AG04450 (cell line): ENCODE results near the gene NUDT3. TPM values are rescaled to one million over a fixed set of nuclear protein-coding genes. Genes with fewer than 3 reads are reported as not detected.

Experiments used
- CTCF ChIA-PET: fragments of 300-600, 350-600 bp; formaldehyde crosslinking; extraction: SDS; loops from one replicate; lab custom pipeline; 2022; ENCODE audit warnings: antibody characterized with exemption, inconsistent platforms; lab: Charles Lee
- POLR2A ChIA-PET: fragments of 350-600 bp; formaldehyde crosslinking; extraction: SDS; loops from one replicate; lab custom pipeline; 2021; ENCODE audit warnings: antibody characterized with exemption, inconsistent platforms; lab: Yijun Ruan, JAX
- DNase-seq: peaks from one replicate; pipeline ENCODE4 v3.0.0-alpha.2; 2011; ENCODE audit warnings: low read depth, low spot score
- H3K27ac ChIP-seq: one replicate; pipeline ENCODE4 v1.5.1; 2012; ENCODE audit warnings: low read depth, low read length, control low read depth
- H3K27me3 ChIP-seq: one replicate; pipeline ENCODE4 v1.6.0; 2012; ENCODE audit warnings: low read length; ENCODE audit not compliant: control insufficient read depth, insufficient read depth
- H3K4me3 ChIP-seq: 2 replicates; pipeline ENCODE4 v1.5.1; 2011; ENCODE audit warnings: mild to moderate bottlenecking, low read depth, low read length, control low read depth
- H3K9me3 ChIP-seq: 2 replicates; pipeline ENCODE4 v1.5.1; 2012; ENCODE audit warnings: low read length; ENCODE audit not compliant: control insufficient read depth, insufficient read depth
- CTCF ChIP-seq: IDR thresholded peaks from 2 replicates; pipeline ENCODE4 v1.5.1; 2011; ENCODE audit warnings: low read depth, low read length, control low read depth, inconsistent platforms
- polyA plus RNA-seq: library from polyadenylated mRNA; depleted of rRNA; stranded (reverse); fragments of >200 nt; gene quantifications from 2 replicates; pipeline ENCODE4 v1.2.3, GENCODE V29; 2011

NUDT3 gene
- polyA plus RNA-seq, 1 experiment = 26.7 TPM

GRCh38 chr6:34349211-34349610, 43.3 kb downstream of the NUDT3 start:
- no peak for TF ChIP-seq CTCF
- H3K9me3 ChIP-seq = no peaks in the 10 kb centered on the region

GRCh38 chr6:34347303-34347702, 45.2 kb downstream of the NUDT3 start:
- ChIA-PET CTCF (no interaction called here), POLR2A (interaction anchor here (0.6 kb wide), 1 partner anchor 21 kb away, joined by 3 read pairs; no protein-coding TSS in a partner anchor)
- Histone ChIP-seq H3K9me3 (no peaks in the 10 kb centered on the region), H3K27me3 (no peaks in the 10 kb centered on the region), H3K4me3 (no peak overlapping the region), H3K27ac (no peak overlapping the region)
- TF ChIP-seq CTCF = no peak
- no peak for DNase-seq

More at GRCh38 chr6:34349211-34349610, 43.3 kb downstream of the NUDT3 start:
- POLR2A ChIA-PET = interaction anchor here (0.5 kb wide), 1 partner anchor 23 kb away, joined by 4 read pairs; no protein-coding TSS in a partner anchor
- CTCF ChIA-PET = no interaction called here
- Histone ChIP-seq H3K4me3 (no peak overlapping the region), H3K27me3 (no peaks in the 10 kb centered on the region), H3K27ac (no peak overlapping the region)
- no peak for DNase-seq

GRCh38 chr6:34346175-34347119, 46.0 kb downstream of the NUDT3 start:
- ChIA-PET CTCF (no interaction called here), POLR2A (interaction anchor here (0.6 kb wide), 1 partner anchor 20 kb away, joined by 3 read pairs; no protein-coding TSS in a partner anchor)
- DNase-seq = no peak
- Histone ChIP-seq H3K27ac (no peak overlapping the region), H3K9me3 (no peaks in the 10 kb centered on the region), H3K27me3 (no peaks in the 10 kb centered on the region), H3K4me3 (no peak overlapping the region)
- no peak for TF ChIP-seq CTCF

- H3K27ac ChIP-seq = no peak overlapping the region
- no peak for TF ChIP-seq CTCF
- no peak overlapping the region for H3K4me3 ChIP-seq
- CTCF ChIA-PET = interaction anchor here (1.1 kb wide), 1 partner anchor 48 kb away, joined by 4 read pairs; no protein-coding TSS in a partner anchor
- no peaks in the 10 kb centered on the region for H3K27me3 ChIP-seq
- no peaks in the 10 kb centered on the region for H3K9me3 ChIP-seq
- POLR2A ChIA-PET = no interaction called here
- no peak for DNase-seq
Observed at GRCh38 chr6:34343806-34344205, 48.7 kb downstream of the NUDT3 start.

GRCh38 chr6:34342247-34342646, 50.2 kb downstream of the NUDT3 start:
- POLR2A ChIA-PET = interaction anchor here (1.3 kb wide), 1 partner anchor 42 kb away, joined by 5 read pairs; no protein-coding TSS in a partner anchor
- DNase-seq = no peak
- H3K27me3 ChIP-seq = no peaks in the 10 kb centered on the region
- H3K4me3 ChIP-seq = no peak overlapping the region
- no peak overlapping the region for H3K27ac ChIP-seq
- TF ChIP-seq CTCF = no peak
- CTCF ChIA-PET = interaction anchor here (0.5 kb wide), 1 partner anchor 14 kb away, joined by 3 read pairs; no protein-coding TSS in a partner anchor
- no peaks in the 10 kb centered on the region for H3K9me3 ChIP-seq
